Measurements from ENCODE around the gene DNMT1.

The DNMT1 gene

GRCh38 chr19:10211061-10211460, 16.3 kb upstream of the DNMT1 start:
- CTCF ChIA-PET = interaction anchor here (0.9 to 3.2 kb wide), 6 partner anchors 9 to 178 kb away, joined by 3 to 13 read pairs (median 4); no protein-coding TSS in a partner anchor
- no peak for TF ChIP-seq CTCF (IDR thresholded peaks at IDR 0.05; ENCODE audit: control extremely low read depth, extremely low read depth, low read depth, missing control alignments)
- POLR2A ChIA-PET = no interaction called here
- DNase-seq (ENCODE audit: extremely low spot score) = no peak

GRCh38 chr19:10209315-10209714, 14.6 kb upstream of the DNMT1 start:
- CTCF ChIA-PET = interaction anchor here (1.2 to 4.1 kb wide), 6 partner anchors 8 to 50 kb away, joined by 3 to 13 read pairs (median 6); no protein-coding TSS in a partner anchor
- POLR2A ChIA-PET = interaction anchor here (0.6 kb wide), 1 partner anchor 11 kb away, joined by 4 read pairs; no protein-coding TSS in a partner anchor
- DNase-seq (ENCODE audit: extremely low spot score) = no peak
- TF ChIP-seq CTCF (IDR thresholded peaks at IDR 0.05; ENCODE audit: control extremely low read depth, extremely low read depth, low read depth, missing control alignments) = no peak

- ChIA-PET CTCF (interaction anchor here (1.0 to 4.1 kb wide), 6 partner anchors 13 to 230 kb away, joined by 3 to 12 read pairs (median 6); no protein-coding TSS in a partner anchor), POLR2A (no interaction called here)
- TF ChIP-seq CTCF (IDR thresholded peaks at IDR 0.05; ENCODE audit: control extremely low read depth, extremely low read depth, low read depth, missing control alignments) = no peak
- no peak for DNase-seq (ENCODE audit: extremely low spot score)
Measured at GRCh38 chr19:10207026-10207425, 12.3 kb upstream of the DNMT1 start.

GRCh38 chr19:10206226-10206885, 11.6 kb upstream of the DNMT1 start:
- CTCF ChIA-PET = interaction anchor here (0.9 to 4.1 kb wide), 7 partner anchors 8 to 74 kb away, joined by 3 to 12 read pairs (median 8); no protein-coding TSS in a partner anchor
- POLR2A ChIA-PET = no interaction called here
- TF ChIP-seq CTCF (IDR thresholded peaks at IDR 0.05; ENCODE audit: control extremely low read depth, extremely low read depth, low read depth, missing control alignments) = no peak
- no peak for DNase-seq (ENCODE audit: extremely low spot score)

- TF ChIP-seq CTCF (IDR thresholded peaks at IDR 0.05; ENCODE audit: control extremely low read depth, extremely low read depth, low read depth, missing control alignments) = no peak
- no peak for DNase-seq (ENCODE audit: extremely low spot score)
- POLR2A ChIA-PET = no interaction called here
- CTCF ChIA-PET = interaction anchor here (0.9 to 2.3 kb wide), 5 partner anchors 9 to 53 kb away, joined by 3 to 10 read pairs (median 8); no protein-coding TSS in a partner anchor
Measured at GRCh38 chr19:10205636-10206035, 10.9 kb upstream of the DNMT1 start.

- CTCF ChIA-PET = no interaction called here
- no peak for TF ChIP-seq CTCF (IDR thresholded peaks at IDR 0.05; ENCODE audit: control extremely low read depth, extremely low read depth, low read depth, missing control alignments)
- DNase-seq (ENCODE audit: extremely low spot score) = no peak
- POLR2A ChIA-PET = no interaction called here
Measured at GRCh38 chr19:10203686-10204085, 8.9 kb upstream of the DNMT1 start.
